HepG2 (cell line): ENCODE results near the gene KIAA0319L. TPM values are rescaled to one million over a fixed set of nuclear protein-coding genes. Genes with fewer than 3 reads are reported as not detected.

ENCODE experiments used
- ATAC-seq: fragments of 200-7000 bp; cut with Tn5 transposase; 3 replicates; pipeline ENCODE4 v1.9.1; 2020; ENCODE audit warnings: mild to moderate bottlenecking, moderate library complexity
- BruUV-seq: library from RNA; stranded (reverse); fragments of 400-500 nt; replicated peaks from 2 replicates; lab custom pipeline; 2021; lab: Mats Ljungman, UMichigan
- CTCF ChIA-PET: fragments of 300-600 bp; formaldehyde crosslinking; extraction: SDS; loops from one replicate; lab custom pipeline; 2021; ENCODE audit warnings: low total read pairs, inconsistent platforms, low intra/inter-chr PET ratio; lab: Yijun Ruan, JAX
- POLR2A ChIA-PET: fragments of 350-600 bp; sonication (Branson Sonifier 250); formaldehyde crosslinking; loops from one replicate; lab custom pipeline; 2020; ENCODE audit warnings: antibody characterized with exemption, inconsistent platforms; lab: Yijun Ruan, JAX
- DNase-seq: peaks from one replicate; pipeline ENCODE4 v3.0.0-alpha.2; 2015; ENCODE audit warnings: low spot score
- FAIRE-seq: peaks from 3 replicates; lab custom pipeline; 2011; peaks lifted over from hg19 to GRCh38; lab: Jason Lieb, UNC
- H2AFZ ChIP-seq: one replicate; pipeline ENCODE4 v1.6.1; 2011; ENCODE audit warnings: low read length, inconsistent platforms
- H3K27ac ChIP-seq: fragments of 300-600 bp; 3 replicates; pipeline ENCODE4 v1.8.0; 2011; ENCODE audit warnings: mixed run types, mild to moderate bottlenecking, mixed read lengths, low read length, inconsistent platforms; ENCODE audit not compliant: insufficient read depth; ENCODE audit errors: extremely low read length
- H3K27me3 ChIP-seq, 2 experiments: fragments of 200-600 bp in 1 of 2; 2 replicates in 1 of 2; 3 replicates in 1 of 2; pipeline versions ENCODE4 v1.6.0 to v1.8.0; 2011; ENCODE audit warnings: low read length in 2 of 2, mild to moderate bottlenecking in 2 of 2, moderate library complexity in 2 of 2, inconsistent platforms in 1 of 2; ENCODE audit not compliant: insufficient read depth in 2 of 2, control insufficient read depth in 1 of 2
- H3K36me3 ChIP-seq, 2 experiments: fragments of 200-600 bp in 1 of 2; replicated peaks in 1 of 2; 2 replicates in 1 of 2; 3 replicates in 1 of 2; pipeline versions ENCODE4 v1.5.1 to v1.8.0; 2011; ENCODE audit warnings: low read length in 2 of 2, inconsistent platforms in 1 of 2; ENCODE audit not compliant: insufficient read depth in 2 of 2, control insufficient read depth in 1 of 2
- H3K4me1 ChIP-seq: 2 replicates; pipeline ENCODE4 v1.5.1; 2012; ENCODE audit warnings: low read length, inconsistent platforms; ENCODE audit not compliant: insufficient read depth
- H3K4me2 ChIP-seq: 2 replicates; pipeline ENCODE4 v1.6.0; 2011; ENCODE audit warnings: low read depth, low read length, inconsistent platforms
- H3K4me3 ChIP-seq, 3 experiments: fragments of 200-600 bp in 1 of 3; sonication (generic), shearing (Covaris generic) in 1 of 3; replicated peaks in 1 of 3; 2 replicates each; pipeline ENCODE4 v1.5.1; 2011 to 2016; ENCODE audit warnings: low read length in 3 of 3, inconsistent platforms in 2 of 3, low read depth in 2 of 3, mild to moderate bottlenecking in 2 of 3, control low read depth in 1 of 3, mixed read lengths in 1 of 3; ENCODE audit not compliant: insufficient read depth in 1 of 3
- H3K79me2 ChIP-seq: one replicate; pipeline ENCODE4 v1.6.1; 2011; ENCODE audit warnings: low read length, inconsistent platforms; ENCODE audit not compliant: insufficient read depth
- H3K9ac ChIP-seq: 2 replicates; pipeline ENCODE4 v1.6.0; 2011; ENCODE audit warnings: mild to moderate bottlenecking, low read depth, low read length, inconsistent platforms; ENCODE audit not compliant: insufficient read depth
- H3K9me3 ChIP-seq: 2 replicates; pipeline ENCODE4 v1.5.1; 2012; ENCODE audit warnings: mild to moderate bottlenecking, low read length
- H4K20me1 ChIP-seq: 2 replicates; pipeline ENCODE4 v1.6.0; 2011; ENCODE audit warnings: inconsistent platforms, mild to moderate bottlenecking, low read length, moderate library complexity; ENCODE audit not compliant: insufficient read depth
- ARNT2 ChIP-seq: sonication (generic); formaldehyde crosslinking; IDR thresholded peaks from 2 replicates; pipeline ENCODE4 v1.8.0; 2022; ENCODE audit warnings: mild to moderate bottlenecking, low read depth, missing genetic modification reagents, moderate library complexity
- ARNTL ChIP-seq: sonication (generic); formaldehyde crosslinking; IDR thresholded peaks from 2 replicates; pipeline ENCODE4 v1.4.0; 2020; ENCODE audit warnings: mild to moderate bottlenecking, missing genetic modification reagents
- FOXA3 ChIP-seq: IDR thresholded peaks from 2 replicates; pipeline ENCODE4 v1.6.1; 2016; ENCODE audit warnings: missing genetic modification reagents, missing compliant biosample characterization
- GABPB1 ChIP-seq: IDR thresholded peaks from 2 replicates; pipeline ENCODE4 v1.6.1; 2016; ENCODE audit warnings: mild to moderate bottlenecking, missing genetic modification reagents, moderate library complexity, missing compliant biosample characterization
- MBD4 ChIP-seq: IDR thresholded peaks from 2 replicates; pipeline ENCODE4 v1.6.1; 2012; ENCODE audit warnings: low read length, inconsistent platforms, borderline replicate concordance
- MED8 ChIP-seq: sonication (generic); formaldehyde crosslinking; IDR thresholded peaks from 2 replicates; pipeline ENCODE4 v1.8.1; 2023; ENCODE audit warnings: mild to moderate bottlenecking, missing genetic modification reagents; ENCODE audit not compliant: insufficient replicate concordance
- NONO ChIP-seq, 2 experiments: fragments of 450-650 bp in 1 of 2; sonication (generic) in 1 of 2; formaldehyde crosslinking in 1 of 2; IDR thresholded peaks in 1 of 2; conservative IDR thresholded peaks in 1 of 2; 2 replicates each; pipeline versions ENCODE4 v1.6.1 to v1.8.0; 2017 to 2022; ENCODE audit warnings: mild to moderate bottlenecking in 1 of 2, missing genetic modification reagents in 1 of 2, moderate library complexity in 1 of 2
- SIN3B ChIP-seq: fragments of 150-350 bp; IDR thresholded peaks from 2 replicates; pipeline ENCODE4 v1.6.1; 2014; ENCODE audit warnings: low read length
- SP2 ChIP-seq: sonication (generic); formaldehyde crosslinking; IDR thresholded peaks from 2 replicates; pipeline ENCODE4 v1.5.1; 2020; ENCODE audit warnings: mild to moderate bottlenecking, missing genetic modification reagents
- TCF7L2 ChIP-seq: IDR thresholded peaks from 2 replicates; pipeline ENCODE4 v1.6.1; 2011; ENCODE audit warnings: mild to moderate bottlenecking, low read depth, low read length, moderate library complexity
- ZFP1 ChIP-seq: IDR thresholded peaks from 2 replicates; pipeline ENCODE4 v1.6.1; 2016
- ZGPAT ChIP-seq: IDR thresholded peaks from 2 replicates; pipeline ENCODE4 v1.6.1; 2016; ENCODE audit warnings: mild to moderate bottlenecking
- ZNF589 ChIP-seq: sonication (generic); formaldehyde crosslinking; conservative IDR thresholded peaks from 2 replicates; pipeline ENCODE4 v1.8.0; 2022; ENCODE audit warnings: mild to moderate bottlenecking, moderate library complexity, missing genetic modification reagents
- in situ Hi-C: cut with HindIII; loops from 2 replicates; pipeline ENCODE4 v1.10.0; 2017; ENCODE audit warnings: low pct_unique_long_range_greater_than_20kb; ENCODE audit not compliant: extremely low pct_ligation_motif_present
- intact Hi-C: fragments of 100-400 bp; cut with micrococcal nuclease; formaldehyde crosslinking; loops from one replicate; pipeline ENCODE4 v1.10.0; 2022; ENCODE audit not compliant: unreplicated experiment
- polyA plus RNA-seq, 8 experiments: library from polyadenylated mRNA; depleted of rRNA in 3 of 8; stranded (reverse) in 7 of 8; unstranded in 1 of 8; fragments of >200 nt; fragmentation: Illumina TruSeq in 4 of 8; extraction: Trizol in 4 of 8; gene quantifications; 2 replicates each; pipeline versions ENCODE4 v1.2.1 to v1.2.3, GENCODE V29; 2011 to 2016; ENCODE audit warnings: low read depth in 4 of 8, missing spikeins in 1 of 8, mixed read lengths in 1 of 8; ENCODE audit not compliant: insufficient read depth in 1 of 8
- total RNA-seq, 5 experiments: library from RNA; depleted of rRNA; stranded (reverse); fragments of >200 nt; fragmentation: Illumina TruSeq; extraction: Trizol; gene quantifications; 2 replicates each; pipeline ENCODE4 v1.2.3, GENCODE V29; 2016; ENCODE audit warnings: low read depth in 1 of 5
- TF ChIP-seq, protein P1 (sequence below): sonication (generic); formaldehyde crosslinking; conservative IDR thresholded peaks from 2 replicates; pipeline ENCODE4 v1.8.0; 2022; ENCODE audit warnings: low read depth, missing genetic modification reagents
- TF ChIP-seq, protein P2 (sequence below): sonication (generic); formaldehyde crosslinking; IDR thresholded peaks from 2 replicates; pipeline ENCODE4 v1.4.0; 2020; ENCODE audit warnings: mild to moderate bottlenecking, missing genetic modification reagents
- TF ChIP-seq, protein P3 (sequence below): IDR thresholded peaks from 2 replicates; pipeline ENCODE4 v1.4.0; 2020; ENCODE audit warnings: mild to moderate bottlenecking, missing genetic modification reagents
- TF ChIP-seq, protein P4 (sequence below): sonication (generic); formaldehyde crosslinking; IDR thresholded peaks from 2 replicates; pipeline ENCODE4 v1.5.0; 2020; ENCODE audit warnings: missing genetic modification reagents

KIAA0319L gene
- total and polyA plus RNA-seq, 2 of the 13 experiments (the other 11 are each of a cell fraction or from before 2014, with no cell fraction given): 33.4 to 82.6 TPM

DNA sequence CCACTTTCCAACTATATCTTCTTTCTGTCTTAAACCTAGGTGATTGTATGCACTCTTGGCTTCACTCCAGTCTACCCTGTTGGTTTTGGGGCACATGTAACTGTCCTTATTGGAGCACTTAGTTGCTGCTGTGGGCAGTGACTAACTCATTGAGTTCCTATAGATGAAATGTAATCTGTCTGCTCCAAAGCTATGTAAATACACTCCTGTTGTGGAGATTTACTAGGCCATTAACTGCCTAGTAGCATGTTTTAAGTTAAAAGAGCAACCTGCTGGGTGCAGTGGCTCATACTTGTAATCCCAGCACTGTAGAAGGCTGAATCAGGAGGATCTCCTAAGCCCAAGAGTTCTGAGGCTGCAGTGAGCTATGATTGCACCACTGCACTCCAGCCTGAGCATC, 151.1 kb downstream of the KIAA0319L start:
- no peak overlapping the region for H3K4me3 ChIP-seq
- peaks cover 8 to 50% of the 10 kb centered on the region in 2 experiments for H3K36me3 ChIP-seq
- ChIA-PET CTCF (no interaction called here), POLR2A (no interaction called here)
- H3K4me1 ChIP-seq: no peaks in the 10 kb centered on the region
- intact Hi-C loops: no loop called here
- DNase-seq: no peak
- no peaks in the 10 kb centered on the region for H3K9me3 ChIP-seq
- no TSS peak for BruUV-seq
- no peaks in the 10 kb centered on the region for H3K27me3 ChIP-seq
- H4K20me1 ChIP-seq: no peaks in the 10 kb centered on the region
- no peak overlapping the region for H3K9ac ChIP-seq
- ATAC-seq: no peak
- no peak for FAIRE-seq
- H2AFZ ChIP-seq: no peak overlapping the region
- no peaks in the 10 kb centered on the region for H3K79me2 ChIP-seq
- H3K4me2 ChIP-seq: no peak overlapping the region
- in situ Hi-C loops: no loop called here
- H3K27ac ChIP-seq: no peak overlapping the region
- TF ChIP-seq, protein P1, sequence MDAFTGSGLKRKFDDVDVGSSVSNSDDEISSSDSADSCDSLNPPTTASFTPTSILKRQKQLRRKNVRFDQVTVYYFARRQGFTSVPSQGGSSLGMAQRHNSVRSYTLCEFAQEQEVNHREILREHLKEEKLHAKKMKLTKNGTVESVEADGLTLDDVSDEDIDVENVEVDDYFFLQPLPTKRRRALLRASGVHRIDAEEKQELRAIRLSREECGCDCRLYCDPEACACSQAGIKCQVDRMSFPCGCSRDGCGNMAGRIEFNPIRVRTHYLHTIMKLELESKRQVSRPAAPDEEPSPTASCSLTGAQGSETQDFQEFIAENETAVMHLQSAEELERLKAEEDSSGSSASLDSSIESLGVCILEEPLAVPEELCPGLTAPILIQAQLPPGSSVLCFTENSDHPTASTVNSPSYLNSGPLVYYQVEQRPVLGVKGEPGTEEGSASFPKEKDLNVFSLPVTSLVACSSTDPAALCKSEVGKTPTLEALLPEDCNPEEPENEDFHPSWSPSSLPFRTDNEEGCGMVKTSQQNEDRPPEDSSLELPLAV (CRISPR knock-in tag): no peak
- no peak for TF ChIP-seq ZGPAT (CRISPR knock-in tag)
- no peak for TF ChIP-seq ZNF589 (CRISPR knock-in tag)
- TF ChIP-seq, protein P2, sequence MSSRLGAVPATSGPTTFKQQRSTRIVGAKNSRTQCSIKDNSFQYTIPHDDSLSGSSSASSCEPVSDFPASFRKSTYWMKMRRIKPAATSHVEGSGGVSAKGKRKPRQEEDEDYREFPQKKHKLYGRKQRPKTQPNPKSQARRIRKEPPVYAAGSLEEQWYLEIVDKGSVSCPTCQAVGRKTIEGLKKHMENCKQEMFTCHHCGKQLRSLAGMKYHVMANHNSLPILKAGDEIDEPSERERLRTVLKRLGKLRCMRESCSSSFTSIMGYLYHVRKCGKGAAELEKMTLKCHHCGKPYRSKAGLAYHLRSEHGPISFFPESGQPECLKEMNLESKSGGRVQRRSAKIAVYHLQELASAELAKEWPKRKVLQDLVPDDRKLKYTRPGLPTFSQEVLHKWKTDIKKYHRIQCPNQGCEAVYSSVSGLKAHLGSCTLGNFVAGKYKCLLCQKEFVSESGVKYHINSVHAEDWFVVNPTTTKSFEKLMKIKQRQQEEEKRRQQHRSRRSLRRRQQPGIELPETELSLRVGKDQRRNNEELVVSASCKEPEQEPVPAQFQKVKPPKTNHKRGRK (CRISPR knock-in tag): no peak
- no peak for TF ChIP-seq SIN3B
- no peak for TF ChIP-seq MED8 (CRISPR knock-in tag)
- TF ChIP-seq ARNT2 (CRISPR knock-in tag): no peak
- TF ChIP-seq NONO (IDR thresholded peaks at IDR 0.05): no peak
- TF ChIP-seq NONO (CRISPR knock-in tag; conservative IDR thresholded peaks at IDR 0.05): no peak
- TF ChIP-seq, protein P3, sequence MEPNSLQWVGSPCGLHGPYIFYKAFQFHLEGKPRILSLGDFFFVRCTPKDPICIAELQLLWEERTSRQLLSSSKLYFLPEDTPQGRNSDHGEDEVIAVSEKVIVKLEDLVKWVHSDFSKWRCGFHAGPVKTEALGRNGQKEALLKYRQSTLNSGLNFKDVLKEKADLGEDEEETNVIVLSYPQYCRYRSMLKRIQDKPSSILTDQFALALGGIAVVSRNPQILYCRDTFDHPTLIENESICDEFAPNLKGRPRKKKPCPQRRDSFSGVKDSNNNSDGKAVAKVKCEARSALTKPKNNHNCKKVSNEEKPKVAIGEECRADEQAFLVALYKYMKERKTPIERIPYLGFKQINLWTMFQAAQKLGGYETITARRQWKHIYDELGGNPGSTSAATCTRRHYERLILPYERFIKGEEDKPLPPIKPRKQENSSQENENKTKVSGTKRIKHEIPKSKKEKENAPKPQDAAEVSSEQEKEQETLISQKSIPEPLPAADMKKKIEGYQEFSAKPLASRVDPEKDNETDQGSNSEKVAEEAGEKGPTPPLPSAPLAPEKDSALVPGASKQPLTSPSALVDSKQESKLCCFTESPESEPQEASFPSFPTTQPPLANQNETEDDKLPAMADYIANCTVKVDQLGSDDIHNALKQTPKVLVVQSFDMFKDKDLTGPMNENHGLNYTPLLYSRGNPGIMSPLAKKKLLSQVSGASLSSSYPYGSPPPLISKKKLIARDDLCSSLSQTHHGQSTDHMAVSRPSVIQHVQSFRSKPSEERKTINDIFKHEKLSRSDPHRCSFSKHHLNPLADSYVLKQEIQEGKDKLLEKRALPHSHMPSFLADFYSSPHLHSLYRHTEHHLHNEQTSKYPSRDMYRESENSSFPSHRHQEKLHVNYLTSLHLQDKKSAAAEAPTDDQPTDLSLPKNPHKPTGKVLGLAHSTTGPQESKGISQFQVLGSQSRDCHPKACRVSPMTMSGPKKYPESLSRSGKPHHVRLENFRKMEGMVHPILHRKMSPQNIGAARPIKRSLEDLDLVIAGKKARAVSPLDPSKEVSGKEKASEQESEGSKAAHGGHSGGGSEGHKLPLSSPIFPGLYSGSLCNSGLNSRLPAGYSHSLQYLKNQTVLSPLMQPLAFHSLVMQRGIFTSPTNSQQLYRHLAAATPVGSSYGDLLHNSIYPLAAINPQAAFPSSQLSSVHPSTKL (CRISPR knock-in tag): no peak
- no peak for TF ChIP-seq SP2 (CRISPR knock-in tag)
- no peak for TF ChIP-seq TCF7L2
- TF ChIP-seq, protein P4, sequence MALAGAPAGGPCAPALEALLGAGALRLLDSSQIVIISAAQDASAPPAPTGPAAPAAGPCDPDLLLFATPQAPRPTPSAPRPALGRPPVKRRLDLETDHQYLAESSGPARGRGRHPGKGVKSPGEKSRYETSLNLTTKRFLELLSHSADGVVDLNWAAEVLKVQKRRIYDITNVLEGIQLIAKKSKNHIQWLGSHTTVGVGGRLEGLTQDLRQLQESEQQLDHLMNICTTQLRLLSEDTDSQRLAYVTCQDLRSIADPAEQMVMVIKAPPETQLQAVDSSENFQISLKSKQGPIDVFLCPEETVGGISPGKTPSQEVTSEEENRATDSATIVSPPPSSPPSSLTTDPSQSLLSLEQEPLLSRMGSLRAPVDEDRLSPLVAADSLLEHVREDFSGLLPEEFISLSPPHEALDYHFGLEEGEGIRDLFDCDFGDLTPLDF (CRISPR knock-in tag): no peak
- no peak for TF ChIP-seq GABPB1
- no peak for TF ChIP-seq MBD4
- TF ChIP-seq FOXA3: no peak
- TF ChIP-seq ARNTL (CRISPR knock-in tag): no peak
- no peak for TF ChIP-seq ZFP1 (CRISPR knock-in tag)
